GM19193 (cell line): ENCODE results near the gene NTNG1.

Experiments used
- POLR2A ChIP-seq: IDR thresholded peaks from 4 replicates; pipeline ENCODE4 v1.6.1; 2011; ENCODE audit not compliant: insufficient read depth, insufficient read length; ENCODE audit errors: extremely low read depth

Gene NTNG1

GRCh38 chr1:107358619-107359327 is 217.9 kb downstream of the NTNG1 start:
- TF ChIP-seq POLR2A = no peak

GRCh38 chr1:107359472-107360241 is 218.8 kb downstream of the NTNG1 start:
- TF ChIP-seq POLR2A = no peak

GRCh38 chr1:107362468-107363140 is 221.8 kb downstream of the NTNG1 start:
- no peak for TF ChIP-seq POLR2A

GRCh38 chr1:107363154-107363553 is 222.3 kb downstream of the NTNG1 start:
- TF ChIP-seq POLR2A = no peak

- TF ChIP-seq POLR2A = no peak
Measured at GRCh38 chr1:107365527-107366240, 224.8 kb downstream of the NTNG1 start.

GRCh38 chr1:107378426-107378825 is 237.6 kb downstream of the NTNG1 start:
- no peak for TF ChIP-seq POLR2A

- TF ChIP-seq POLR2A = no peak
Measured at GRCh38 chr1:107378866-107379265, 238.0 kb downstream of the NTNG1 start.

GRCh38 chr1:107379826-107380225 is 239.0 kb downstream of the NTNG1 start:
- TF ChIP-seq POLR2A = no peak

GRCh38 chr1:107389410-107390396 is 248.9 kb downstream of the NTNG1 start:
- no peak for TF ChIP-seq POLR2A

- TF ChIP-seq POLR2A = no peak
Measured at GRCh38 chr1:107394301-107394700, 253.5 kb downstream of the NTNG1 start.

- no peak for TF ChIP-seq POLR2A
Measured at GRCh38 chr1:107401704-107402103, 260.9 kb downstream of the NTNG1 start.

- no peak for TF ChIP-seq POLR2A
Measured at GRCh38 chr1:107404756-107405155, 263.9 kb downstream of the NTNG1 start.

- TF ChIP-seq POLR2A = no peak
Measured at GRCh38 chr1:107405236-107405635, 264.4 kb downstream of the NTNG1 start.

- TF ChIP-seq POLR2A = no peak
Measured at GRCh38 chr1:107407011-107407410, 266.2 kb downstream of the NTNG1 start.

GRCh38 chr1:107413546-107413945 is 272.7 kb downstream of the NTNG1 start:
- TF ChIP-seq POLR2A = no peak

- TF ChIP-seq POLR2A = no peak
Measured at GRCh38 chr1:107413951-107414350, 273.1 kb downstream of the NTNG1 start.
